ENCODE measurements around the gene ADTRP.
"Not testable (repeated sequence)": the region's sequence is repeated elsewhere in the genome, so short reads cannot be mapped to it uniquely, and the experiment has no call there.

ADTRP gene

GRCh38 chr6:11692451-11693376 is 85.9 kb downstream of the ADTRP start:
- DNase-seq (ENCODE audit: low read depth), result no peak

DNA sequence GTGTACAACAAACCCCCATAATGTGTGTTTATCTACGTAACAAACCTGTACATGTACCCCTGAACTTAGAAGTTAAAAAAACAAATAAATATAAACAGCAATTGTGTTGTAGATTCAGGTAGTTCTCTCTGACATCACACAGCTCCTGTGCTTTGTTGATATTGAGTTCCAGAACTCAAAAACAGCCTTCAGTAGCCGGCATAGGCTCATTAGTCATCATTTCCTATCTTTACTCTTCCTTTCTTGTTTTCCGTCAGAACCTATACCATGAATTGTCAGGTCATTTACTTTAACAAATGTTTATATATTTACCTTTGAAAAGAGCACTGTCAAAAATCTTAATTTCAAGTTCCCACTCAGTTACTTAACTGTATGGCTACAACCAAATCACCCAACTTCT is 88.8 kb downstream of the ADTRP start:
- DNase-seq (ENCODE audit: low read depth), result no peak

DNA sequence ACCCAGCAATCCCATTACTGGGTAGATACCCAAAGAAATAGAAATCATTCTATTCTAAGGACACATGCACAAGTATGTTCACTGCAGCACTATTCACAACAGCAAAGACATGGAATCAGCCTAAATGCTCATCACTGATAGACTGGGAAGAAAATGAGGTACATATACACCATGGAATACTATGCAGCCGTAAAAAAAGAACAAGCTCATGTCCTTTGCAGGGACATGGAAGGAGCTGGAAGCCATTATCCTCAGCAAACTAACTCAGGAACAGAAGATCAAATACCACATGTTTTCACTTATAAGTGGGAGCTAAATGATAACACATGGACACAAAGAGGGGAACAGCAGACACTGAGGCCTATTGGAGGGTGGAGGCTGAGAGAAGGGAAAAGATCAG is 89.2 kb downstream of the ADTRP start:
- DNase-seq (ENCODE audit: low read depth), result not testable (repeated sequence)

- DNase-seq (ENCODE audit: low read depth), result no peak
These were observed 90.2 kb downstream of the ADTRP start for GRCh38 chr6:11688425-11688709.

DNA sequence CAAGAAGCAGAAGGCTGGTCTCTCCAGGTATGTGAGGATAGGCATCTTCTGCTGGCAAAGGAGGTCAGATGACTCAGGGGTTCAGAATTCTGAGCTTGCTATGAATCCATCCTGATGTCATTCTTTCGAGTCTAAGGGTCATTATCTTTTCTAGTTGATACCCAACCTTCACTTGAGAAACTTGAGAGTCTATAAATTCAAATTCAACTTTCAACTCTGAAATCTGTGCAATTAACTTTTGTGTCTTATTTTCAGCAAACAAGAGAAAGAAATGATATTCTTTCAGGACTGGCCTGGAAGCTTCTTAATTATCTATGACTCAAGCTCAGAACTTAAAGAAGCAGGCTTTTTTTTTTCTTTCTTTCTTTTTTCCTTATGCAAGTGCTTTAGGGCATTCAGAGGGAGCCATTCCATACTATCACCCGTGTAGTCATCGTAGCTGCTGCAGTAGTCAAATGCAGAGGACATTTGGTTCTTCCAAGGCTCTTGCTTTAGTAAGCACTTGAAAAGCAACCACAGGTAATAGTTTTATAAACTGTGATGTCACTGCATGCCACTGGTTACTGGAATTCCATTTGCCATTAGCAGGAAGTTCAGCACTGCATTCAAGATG is 93.0 kb downstream of the ADTRP start:
- no peak for DNase-seq (ENCODE audit: low read depth)

DNA sequence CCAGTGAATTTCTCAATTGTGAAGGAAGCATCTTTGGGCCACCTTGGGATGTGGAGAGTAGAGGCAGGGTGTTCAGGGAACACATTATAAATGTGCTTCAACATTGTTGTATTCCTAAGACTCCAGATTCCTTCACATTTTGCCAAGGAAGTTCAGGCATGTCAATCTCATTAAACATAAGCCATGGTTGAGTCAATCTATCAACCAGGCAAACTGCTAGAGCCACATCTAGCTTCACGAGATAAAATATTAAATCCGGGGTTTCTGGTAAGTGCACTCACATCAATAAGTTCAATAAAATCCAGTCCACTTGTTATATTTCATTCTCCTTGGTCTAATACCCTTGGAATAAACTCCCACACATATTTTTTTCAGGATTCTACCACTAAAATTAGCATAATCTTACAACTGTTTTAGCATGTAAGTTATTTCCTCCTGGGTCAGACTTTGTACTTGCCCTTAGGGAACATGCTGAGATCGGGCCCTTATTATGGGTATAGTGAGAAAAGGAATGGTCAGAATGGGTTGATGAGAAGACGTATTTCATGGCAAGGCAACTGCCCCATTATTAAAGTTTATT is 93.6 kb downstream of the ADTRP start:
- DNase-seq (ENCODE audit: low read depth), result no peak

DNA sequence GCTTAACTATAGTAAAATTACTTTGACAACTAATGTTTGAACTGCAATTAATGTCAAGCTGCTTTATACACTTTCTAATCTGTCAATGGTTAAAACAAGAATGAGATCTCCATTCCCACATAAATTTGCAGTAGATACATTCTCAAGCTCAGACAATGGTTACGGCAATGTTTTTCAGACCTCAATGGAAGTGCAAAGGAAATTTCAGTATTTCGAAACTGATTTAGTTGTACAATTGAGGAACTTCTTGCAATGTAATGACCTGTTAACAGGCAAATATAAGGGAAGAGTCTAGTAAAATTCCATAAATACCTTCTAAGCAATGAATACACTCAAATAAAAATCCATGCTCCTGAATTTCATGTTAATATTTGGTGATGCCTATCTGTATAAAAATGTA is 94.7 kb downstream of the ADTRP start:
- DNase-seq (ENCODE audit: low read depth), result no peak

DNA sequence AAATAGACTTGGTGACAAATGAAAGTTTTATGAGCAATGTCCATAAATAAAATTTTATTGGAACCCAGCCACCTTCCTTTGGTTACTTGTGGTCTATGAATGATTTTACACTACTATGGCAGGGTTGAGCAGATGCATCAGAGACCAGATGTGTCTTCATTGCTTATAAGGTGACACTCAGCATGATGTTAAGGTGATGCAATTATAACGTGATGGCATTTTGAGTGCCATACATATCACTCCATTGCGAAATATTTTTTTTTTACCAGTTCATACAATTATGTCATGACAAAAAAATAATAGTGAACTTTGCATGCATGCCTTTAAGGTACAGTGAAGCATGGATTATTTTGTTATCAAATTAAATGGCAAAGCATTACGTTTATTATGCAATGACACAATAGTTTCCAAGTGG is 96.0 kb downstream of the ADTRP start:
- peak; percentile 14 for DNase-seq (ENCODE audit: low read depth)

GRCh38 chr6:11681770-11682169 is 96.8 kb downstream of the ADTRP start:
- DNase-seq (ENCODE audit: low read depth), result no peak

DNA sequence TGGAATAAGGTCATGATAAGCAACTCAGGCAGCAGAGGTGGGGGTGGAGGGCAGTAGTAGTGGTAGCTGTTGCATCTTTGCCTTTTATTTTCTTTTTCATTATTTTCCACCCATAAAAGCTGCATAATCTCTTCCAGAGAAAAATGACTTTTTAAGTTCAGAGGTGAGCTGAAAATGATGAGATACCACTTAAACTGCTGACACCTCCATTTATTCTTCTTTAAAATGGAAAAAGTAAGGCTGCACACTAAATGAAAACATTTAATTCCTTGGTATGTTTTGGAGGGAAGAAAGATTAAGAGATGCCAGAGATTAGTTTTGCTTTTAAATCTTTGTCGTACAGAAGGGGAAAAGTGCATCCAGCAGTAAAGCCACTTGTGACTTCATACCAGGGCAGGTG is 97.2 kb downstream of the ADTRP start:
- DNase-seq (ENCODE audit: low read depth), result no peak

DNA sequence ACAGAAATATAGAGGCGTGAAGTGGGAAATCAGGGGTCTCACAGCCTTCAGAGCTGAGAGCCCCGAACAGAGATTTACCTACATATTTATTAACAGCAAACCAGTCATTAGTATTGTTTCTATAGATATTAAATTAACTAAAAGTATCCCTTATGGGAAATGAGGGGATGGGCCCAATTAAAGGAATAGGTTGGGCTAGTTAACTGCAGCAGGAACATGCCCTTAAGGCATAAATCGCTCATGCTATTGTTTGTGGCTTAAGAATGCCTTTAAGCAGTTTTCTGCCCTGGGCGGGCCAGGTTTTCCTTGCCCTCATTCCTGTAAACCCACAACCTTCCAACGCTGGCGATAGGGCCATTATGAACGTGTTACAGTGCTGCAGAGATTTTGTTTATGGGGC is 98.1 kb downstream of the ADTRP start:
- DNase-seq (ENCODE audit: low read depth), result not testable (repeated sequence)

DNA sequence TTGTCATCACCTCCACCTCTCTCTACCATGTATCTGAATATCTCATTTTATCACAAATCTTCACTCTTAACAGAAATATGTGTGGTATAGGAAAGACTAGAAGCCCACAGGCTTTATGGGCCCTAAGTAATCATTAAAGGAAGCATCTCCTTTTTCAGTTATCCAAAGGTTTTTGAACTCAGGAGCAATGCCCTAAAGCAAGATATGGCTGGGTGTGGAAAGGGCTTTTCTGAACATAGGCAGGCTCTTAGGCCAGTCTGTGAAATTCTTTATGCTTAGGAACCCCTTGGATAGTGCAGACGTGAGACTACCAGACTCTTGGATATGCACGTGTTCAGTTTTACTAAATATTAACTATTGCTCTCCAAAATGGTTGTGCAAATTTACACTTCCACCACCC is 99.5 kb downstream of the ADTRP start:
- no peak for DNase-seq (ENCODE audit: low read depth)

DNA sequence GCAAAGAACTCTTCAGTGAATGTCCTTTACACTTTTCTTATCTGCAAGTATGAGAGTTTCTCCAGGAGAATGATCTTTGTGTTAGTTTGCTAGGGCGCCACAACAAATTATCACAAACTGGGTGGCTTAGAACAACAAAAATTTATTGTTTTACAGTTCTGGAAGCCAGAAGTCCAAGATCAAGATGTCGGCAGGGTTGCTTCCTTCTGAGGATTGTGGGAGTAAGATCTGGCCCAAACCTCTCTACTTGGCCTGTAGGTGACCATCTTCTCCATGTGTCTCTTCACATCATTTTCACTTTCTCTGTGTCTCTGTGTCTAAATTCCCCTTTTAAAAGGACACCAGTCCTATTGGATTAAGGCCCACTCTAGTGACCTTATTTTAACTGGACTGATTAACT is 103.0 kb downstream of the ADTRP start:
- no peak for DNase-seq (ENCODE audit: low read depth)

GRCh38 chr6:11672669-11673068 is 105.9 kb downstream of the ADTRP start:
- DNase-seq (ENCODE audit: low read depth), result no peak

DNA sequence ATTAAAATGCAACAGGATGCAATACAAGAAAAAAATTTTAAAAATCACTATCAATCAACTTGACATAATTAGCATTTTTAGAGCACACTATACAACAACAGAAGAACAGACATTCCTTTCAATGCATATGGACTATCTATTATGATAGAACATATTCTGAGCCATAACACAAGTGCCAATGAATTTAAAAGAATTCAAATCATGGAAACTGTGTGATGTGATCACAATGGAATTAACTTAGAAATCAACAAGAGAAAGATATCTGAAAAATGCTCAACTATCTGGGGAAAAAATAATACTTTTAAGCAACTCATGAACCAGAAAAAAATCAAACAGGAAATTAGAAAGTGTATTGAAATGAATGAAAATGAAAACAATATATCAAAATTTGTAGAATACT is 106.3 kb downstream of the ADTRP start:
- DNase-seq (ENCODE audit: low read depth), result no peak

DNA sequence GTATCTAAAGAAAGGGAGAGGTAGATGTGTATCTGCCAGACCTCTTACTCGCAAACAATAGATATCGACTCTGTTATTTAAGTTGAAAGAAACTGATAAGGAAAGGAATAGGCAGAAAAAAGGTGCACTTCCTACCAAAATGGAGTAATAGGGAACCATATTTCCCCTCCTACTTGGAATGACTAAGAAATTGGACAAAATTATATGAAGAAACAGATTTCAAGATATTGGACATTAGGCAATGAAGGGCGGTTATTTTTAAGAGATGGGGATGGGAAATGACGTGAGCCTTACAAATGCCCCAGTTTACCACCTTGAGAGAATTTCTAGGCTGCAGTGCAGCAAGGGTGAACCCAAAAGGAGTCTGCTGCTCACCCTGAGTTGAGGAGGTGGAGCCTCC is 108.9 kb downstream of the ADTRP start:
- no peak for DNase-seq (ENCODE audit: low read depth)

- no peak for DNase-seq (ENCODE audit: low read depth)
These were observed 110.1 kb downstream of the ADTRP start for GRCh38 chr6:11668455-11668854.

- no peak for DNase-seq (ENCODE audit: low read depth)
These were observed 110.7 kb downstream of the ADTRP start for GRCh38 chr6:11667876-11668275.

DNA sequence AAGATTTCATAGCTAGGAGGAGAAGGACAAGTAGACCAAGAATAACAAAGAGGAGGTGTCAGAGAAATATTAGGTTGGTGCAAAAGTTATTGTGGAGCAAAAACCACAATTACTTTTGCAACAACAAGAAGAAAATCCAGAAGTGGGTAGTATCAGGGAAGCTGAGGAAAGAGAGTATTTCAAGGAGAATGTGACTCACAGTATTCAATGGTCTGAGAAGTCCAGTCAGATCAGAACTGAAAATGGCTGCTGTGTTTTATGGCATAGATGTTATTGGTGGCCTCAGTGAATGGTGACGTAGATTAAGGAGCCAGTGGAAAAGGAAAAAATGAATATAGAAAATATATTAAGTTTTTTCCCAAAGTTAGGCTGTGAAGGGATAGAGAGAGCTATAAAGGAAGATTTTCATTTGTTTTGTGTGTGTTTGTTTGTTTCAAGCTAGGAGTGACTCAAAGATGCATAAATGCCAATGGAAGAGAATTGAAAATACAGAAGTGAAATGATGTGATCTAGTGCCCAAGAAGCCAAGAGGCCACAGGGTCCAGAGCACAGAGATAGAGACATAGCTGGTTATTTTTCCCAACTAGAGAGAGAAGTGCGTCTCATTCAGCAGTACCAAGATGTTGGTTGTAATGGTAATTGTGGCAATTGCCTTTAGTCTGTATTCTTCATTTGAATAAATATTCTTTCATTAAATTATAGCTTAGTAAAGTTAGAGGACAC is 112.8 kb downstream of the ADTRP start:
- no peak for DNase-seq (ENCODE audit: low read depth)
